GM18507 (cell line): ENCODE data around the gene PCOLCE2.
"Not testable (repeated sequence)": the region's sequence is repeated elsewhere in the genome, so short reads cannot be mapped to it uniquely, and the experiment has no call there.

Experiments
- DNase-seq: peaks from one replicate; pipeline ENCODE4 v3.0.0; 2011; ENCODE audit warnings: low read depth; ENCODE audit not compliant: insufficient read length; ENCODE audit errors: extremely low spot score
- FAIRE-seq: peaks from 2 replicates; lab custom pipeline; 2011; peaks lifted over from hg19 to GRCh38; lab: Jason Lieb, UNC

The PCOLCE2 gene

GRCh38 chr3:142904639-142905436 lies 16.0 kb upstream of the PCOLCE2 start:
- no peak for FAIRE-seq
- DNase-seq = no peak

- FAIRE-seq = no peak
- DNase-seq = no peak
Observed at GRCh38 chr3:142902356-142902755, 13.5 kb upstream of the PCOLCE2 start.

- no peak for FAIRE-seq
- DNase-seq = no peak
Observed at GRCh38 chr3:142898346-142899213, 9.7 kb upstream of the PCOLCE2 start.

GRCh38 chr3:142897807-142898206 lies 8.9 kb upstream of the PCOLCE2 start:
- DNase-seq (no peak), FAIRE-seq (no peak)

GRCh38 chr3:142896996-142897395 lies 8.1 kb upstream of the PCOLCE2 start:
- FAIRE-seq = no peak

GRCh38 chr3:142896201-142896755 lies 7.4 kb upstream of the PCOLCE2 start:
- FAIRE-seq (no peak), DNase-seq (no peak)

More at GRCh38 chr3:142896996-142897395, 8.1 kb upstream of the PCOLCE2 start:
- no peak for DNase-seq

- no peak for FAIRE-seq
- no peak for DNase-seq
Observed at GRCh38 chr3:142894493-142894892, 5.6 kb upstream of the PCOLCE2 start.

GRCh38 chr3:142892714-142893113 lies 3.8 kb upstream of the PCOLCE2 start:
- FAIRE-seq (no peak), DNase-seq (no peak)

- DNase-seq (no peak), FAIRE-seq (no peak)
Observed at GRCh38 chr3:142890592-142890991, 1.7 kb upstream of the PCOLCE2 start.

GRCh38 chr3:142889212-142890014 lies 530 bp upstream of the PCOLCE2 start:
- FAIRE-seq = no peak
- DNase-seq = no peak

GRCh38 chr3:142888099-142888480 lies 793 bp downstream of the PCOLCE2 start:
- FAIRE-seq = no peak
- no peak for DNase-seq

GRCh38 chr3:142886940-142887339 lies 1.9 kb downstream of the PCOLCE2 start:
- DNase-seq (no peak), FAIRE-seq (no peak)

GRCh38 chr3:142886021-142886420 lies 2.9 kb downstream of the PCOLCE2 start:
- DNase-seq (no peak), FAIRE-seq (no peak)

- FAIRE-seq (no peak), DNase-seq (no peak)
Observed at GRCh38 chr3:142884531-142884930, 4.4 kb downstream of the PCOLCE2 start.

- DNase-seq, FAIRE-seq: not testable (repeated sequence)
Observed at GRCh38 chr3:142883534-142883933, 5.3 kb downstream of the PCOLCE2 start.

GRCh38 chr3:142881445-142882224 lies 7.2 kb downstream of the PCOLCE2 start:
- DNase-seq (no peak), FAIRE-seq (no peak)

- FAIRE-seq (no peak), DNase-seq (no peak)
Observed at GRCh38 chr3:142878649-142879300, 10.1 kb downstream of the PCOLCE2 start.

GRCh38 chr3:142876417-142876816 lies 12.5 kb downstream of the PCOLCE2 start:
- no peak for FAIRE-seq
- DNase-seq = no peak
